ENCODE results near the gene FPR2. TPM values are rescaled to one million over a fixed set of nuclear protein-coding genes. Genes with fewer than 3 reads are reported as not detected.

The FPR2 gene
- total RNA-seq, 4 donors from 2014 or later, result 0.66 to 4.5 (median 1.0) TPM

- Histone ChIP-seq H3K4me1 (no peaks in the 10 kb centered on the region), H3K36me3 (no peaks in the 10 kb centered on the region), H3K27me3 (peaks cover 0 to 7% of the 10 kb centered on the region in 2 donors), H3K9me3 (no peaks in the 10 kb centered on the region), H3K27ac (peak overlapping the region in 1 of 4 donors; percentile 11), H3K4me3 (no peak overlapping the region)
- WGBS, 2 donors, result 35 to 41% methylated on average over 3 of the region's 3 CpGs
- TF ChIP-seq CTCF (IDR thresholded peaks at IDR 0.05), result no peak
- TF ChIP-seq EP300 (IDR thresholded peaks at IDR 0.05), result peak in 1 of 2 donors; percentile 17
- DNase-seq (ENCODE audit: low spot score in 2 of 2), result no peak
Observed at GRCh38 chr19:51783372-51783771, 22.4 kb downstream of the FPR2 start.

GRCh38 chr19:51784109-51784785, 23.3 kb downstream of the FPR2 start:
- TF ChIP-seq POLR2A (IDR thresholded peaks at IDR 0.05) (no peak), EP300 (IDR thresholded peaks at IDR 0.05) (no peak), CTCF (IDR thresholded peaks at IDR 0.05) (no peak)
- Histone ChIP-seq H3K4me3 (no peak overlapping the region), H3K9me3 (no peaks in the 10 kb centered on the region), H3K27me3 (peaks cover 0 to 7% of the 10 kb centered on the region in 2 donors), H3K4me1 (no peaks in the 10 kb centered on the region), H3K36me3 (no peaks in the 10 kb centered on the region), H3K27ac (peak overlapping the region in 1 of 4 donors; percentile 8)
- 59 to 66% methylated on average over 6 of the region's 6 CpGs for WGBS, 2 donors
- no peak for DNase-seq (ENCODE audit: low spot score in 2 of 2)

- Histone ChIP-seq H3K4me3 (no peak overlapping the region), H3K36me3 (no peaks in the 10 kb centered on the region), H3K27me3 (peaks cover 0 to 7% of the 10 kb centered on the region in 2 donors), H3K4me1 (no peaks in the 10 kb centered on the region), H3K9me3 (no peaks in the 10 kb centered on the region), H3K27ac (peak overlapping the region in 2 of 4 donors; percentile 27 to 61)
- WGBS, 2 donors, result 58 to 64% methylated on average over 6 of the region's 6 CpGs
- peak in 1 of 2 donors; percentile 58 for DNase-seq (ENCODE audit: low spot score in 2 of 2)
- TF ChIP-seq EP300 (IDR thresholded peaks at IDR 0.05), result peak; percentile 9 to 51
- no peak for TF ChIP-seq CTCF (IDR thresholded peaks at IDR 0.05)
Observed at GRCh38 chr19:51784922-51785690, 24.1 kb downstream of the FPR2 start.

- Histone ChIP-seq H3K9me3 (no peaks in the 10 kb centered on the region), H3K27ac (peak overlapping the region in 1 of 4 donors; percentile 67), H3K4me3 (no peak overlapping the region), H3K36me3 (no peaks in the 10 kb centered on the region), H3K27me3 (peaks cover 0 to 4% of the 10 kb centered on the region in 2 donors), H3K4me1 (no peaks in the 10 kb centered on the region)
- DNase-seq (ENCODE audit: low spot score in 2 of 2), result no peak
- no peak for TF ChIP-seq EP300 (IDR thresholded peaks at IDR 0.05)
- 61 to 63% methylated on average over 6 of the region's 6 CpGs for WGBS, 2 donors
Observed at GRCh38 chr19:51786646-51787494, 25.9 kb downstream of the FPR2 start.

GRCh38 chr19:51788029-51788428, 27.0 kb downstream of the FPR2 start:
- Histone ChIP-seq H3K36me3 (no peaks in the 10 kb centered on the region), H3K27ac (no peak overlapping the region), H3K9me3 (no peaks in the 10 kb centered on the region), H3K4me3 (no peak overlapping the region), H3K4me1 (no peaks in the 10 kb centered on the region), H3K27me3 (no peaks in the 10 kb centered on the region)
- TF ChIP-seq POLR2A (IDR thresholded peaks at IDR 0.05) (no peak), CTCF (IDR thresholded peaks at IDR 0.05) (no peak), EP300 (IDR thresholded peaks at IDR 0.05) (no peak)
- DNase-seq (ENCODE audit: low spot score in 2 of 2), result no peak
- 61 to 70% methylated on average over 2 of the region's 2 CpGs for WGBS, 2 donors
